Right ventricle myocardium superior (tissue), 1 donor: ENCODE results near the gene SYP. TPM values are rescaled to one million over a fixed set of nuclear protein-coding genes. Genes with fewer than 3 reads are reported as not detected.

Experiments
- ATAC-seq: fragments of 200-7000 bp; cut with Tn5 transposase; one replicate; pipeline ENCODE4 v1.9.1; 2020; ENCODE audit warnings: mild to moderate bottlenecking; ENCODE audit not compliant: poor library complexity
- DNase-seq: peaks from one replicate; pipeline ENCODE4 v3.0.0-alpha.2; 2020
- intact Hi-C: fragments of 100-400 bp; cut with DNase I; formaldehyde crosslinking; loops from one replicate; pipeline ENCODE4 v1.11.2; 2022
- long read RNA-seq: library from polyadenylated mRNA; unstranded; transcript quantifications from one replicate; pipeline ENCODE4 v2.0.0, GENCODE V29; 2021
- total RNA-seq: library from RNA; stranded (reverse); fragmentation: NEBNext Ultra II Directional; extraction: Animal tissue kit (Norgen Biotek cat#: 25700); gene quantifications from one replicate; pipeline ENCODE4 v1.2.1, GENCODE V29; 2021
- donor health status: DM: no; HTN: yes; CAD: no; lungs with severe emphysema.

Gene SYP
- 1.6 TPM for total RNA-seq
- long read RNA-seq, partial matches to known transcripts, result 1 of 6 reads
- long read RNA-seq, other reads (novel, unspliced or antisense), result 0 of 6 reads

- intact Hi-C loops, result no loop called here
- ATAC-seq, result peak; percentile 98
- peak; percentile 93 for DNase-seq
Observed at GRCh38 chrX:49199906-49200771, at the start of gene SYP. SYP (minus strand) TSS chrX:49200193; CDS start chrX:49200186, 7 bp downstream.

DNA sequence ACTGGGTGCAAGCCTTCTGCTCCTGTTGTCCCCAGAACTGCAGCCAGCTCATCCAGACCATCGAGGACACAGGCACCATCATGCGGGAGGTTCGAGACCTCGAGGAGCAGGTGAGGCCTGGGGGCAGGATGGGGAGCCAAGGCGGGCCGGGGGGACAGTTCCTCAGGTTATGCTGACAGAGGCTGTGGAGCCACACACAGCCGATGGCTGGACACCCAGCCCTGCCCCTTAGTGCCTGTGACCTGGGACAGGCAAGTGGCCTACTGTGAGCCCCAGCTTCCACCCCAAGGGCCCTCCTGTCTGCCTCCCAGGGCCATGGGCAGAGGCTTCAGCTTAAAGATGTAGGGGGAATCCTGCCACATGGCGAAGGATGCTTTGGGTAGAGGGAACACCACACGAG, 49.6 kb upstream of the SYP start:
- no peak for ATAC-seq
- intact Hi-C loops, result no loop called here
- DNase-seq, result no peak

DNA sequence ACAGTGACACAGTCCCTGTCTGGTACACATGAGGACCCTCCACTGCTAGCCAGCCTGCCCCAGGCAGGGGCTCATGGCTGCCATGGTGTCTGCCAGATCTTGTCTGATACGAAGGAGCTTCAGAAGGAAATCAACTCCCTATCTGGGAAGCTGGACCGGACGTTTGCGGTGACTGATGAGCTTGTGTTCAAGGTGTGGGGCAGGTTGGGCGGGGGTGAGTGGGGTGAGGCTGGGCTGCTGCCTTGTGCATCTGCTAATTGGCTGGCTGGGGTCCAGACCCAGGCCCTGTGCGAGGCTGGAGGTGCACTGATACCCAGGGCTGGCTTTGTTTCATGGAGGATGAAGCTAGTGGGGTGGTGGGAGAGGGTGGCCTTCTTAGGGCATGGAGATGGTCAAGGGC, 49.1 kb upstream of the SYP start:
- ATAC-seq (no peak), DNase-seq (no peak)
- intact Hi-C loops, result no loop called here

DNA sequence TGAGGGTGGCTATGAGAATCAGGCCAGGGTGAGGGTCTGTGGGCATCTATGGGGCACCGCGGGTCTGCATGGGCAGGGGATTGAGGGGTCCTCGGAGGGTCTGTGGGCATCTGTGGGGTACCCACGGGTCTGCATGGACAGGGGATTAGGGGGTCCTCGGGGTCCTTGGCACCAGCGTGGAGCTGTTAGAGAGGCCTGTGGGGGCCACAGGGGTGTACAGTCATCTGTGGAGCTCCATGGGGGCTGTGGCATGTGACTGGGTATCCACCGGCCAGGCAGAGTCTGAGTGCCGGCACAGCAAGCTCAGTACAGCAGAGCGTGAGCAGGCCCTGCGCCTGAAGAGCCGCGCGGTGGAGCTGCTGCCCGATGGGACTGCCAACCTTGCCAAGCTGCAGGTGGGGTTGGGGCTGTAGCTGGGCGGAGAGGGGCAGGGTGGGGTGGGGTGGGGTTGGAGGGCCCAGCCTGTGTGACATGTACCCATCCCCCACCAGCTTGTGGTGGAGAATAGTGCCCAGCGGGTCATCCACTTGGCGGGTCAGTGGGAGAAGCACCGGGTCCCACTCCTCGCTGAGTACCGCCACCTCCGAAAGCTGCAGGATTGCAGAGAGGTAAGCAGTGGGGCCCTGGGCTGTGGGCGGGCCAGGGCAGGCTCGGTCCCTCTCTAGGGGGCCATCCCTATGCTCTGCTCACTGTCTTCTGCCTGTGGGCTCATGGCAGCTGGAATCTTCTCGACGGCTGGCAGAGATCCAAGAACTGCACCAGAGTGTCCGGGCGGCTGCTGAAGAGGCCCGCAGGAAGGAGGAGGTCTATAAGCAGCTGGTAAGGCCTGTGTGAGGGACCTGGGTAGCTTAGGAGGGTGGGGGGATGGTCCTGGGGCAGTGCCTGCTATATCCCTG, 48.2 kb upstream of the SYP start:
- DNase-seq (no peak), ATAC-seq (no peak)
- intact Hi-C loops, result no loop called here

GRCh38 chrX:49247346-49247745, 47.4 kb upstream of the SYP start:
- no peak for ATAC-seq
- intact Hi-C loops, result no loop called here

GRCh38 chrX:49246541-49246940, 46.5 kb upstream of the SYP start:
- intact Hi-C loops, result no loop called here
- DNase-seq, result no peak

More at GRCh38 chrX:49247346-49247745, 47.4 kb upstream of the SYP start:
- DNase-seq, result no peak

DNA sequence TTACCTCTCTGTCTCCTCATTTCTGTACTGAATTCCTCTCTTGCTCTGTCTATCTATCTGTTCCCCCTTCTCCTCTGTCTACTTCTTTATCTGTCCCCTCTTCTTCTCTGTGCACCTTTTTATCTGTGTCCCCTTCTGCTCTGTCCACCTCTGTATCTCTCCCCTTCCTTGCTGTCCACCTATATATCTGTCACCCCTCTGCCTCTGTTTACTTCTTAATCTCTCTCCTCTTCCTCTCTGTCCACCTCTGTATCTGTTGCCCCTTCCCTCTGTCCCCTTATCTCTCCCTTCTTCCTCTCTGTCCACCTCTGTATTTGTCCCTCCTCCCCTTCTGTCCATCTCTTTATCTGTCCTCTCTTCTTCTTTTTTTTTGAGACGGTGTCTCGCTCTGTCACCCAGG, 44.2 kb upstream of the SYP start:
- intact Hi-C loops, result no loop called here
- no peak for ATAC-seq

More at GRCh38 chrX:49246541-49246940, 46.5 kb upstream of the SYP start:
- no peak for ATAC-seq

DNA sequence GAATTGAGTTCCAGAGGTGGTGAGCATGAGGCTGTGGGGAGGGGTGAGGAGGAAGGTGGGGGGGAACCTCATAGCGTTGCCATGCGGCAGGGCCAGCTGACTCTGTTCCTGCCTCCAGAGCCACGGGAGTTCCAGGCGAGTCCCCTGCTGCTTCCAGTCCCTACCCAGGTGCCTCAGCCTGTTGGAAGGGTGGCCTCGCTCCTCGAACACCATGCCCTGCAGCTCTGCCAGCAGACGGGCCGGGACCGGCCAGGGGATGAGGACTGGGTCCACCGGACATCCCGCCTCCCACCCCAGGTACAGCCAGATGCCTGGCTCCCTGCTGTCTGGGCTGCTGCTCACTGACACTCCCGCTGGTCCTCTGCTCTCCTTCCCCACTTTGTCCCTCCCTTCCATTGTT, 43.2 kb upstream of the SYP start:
- ATAC-seq (no peak), DNase-seq (no peak)
- intact Hi-C loops, result no loop called here

More for the DNA sequence above, 44.2 kb upstream of the SYP start:
- no peak for DNase-seq

DNA sequence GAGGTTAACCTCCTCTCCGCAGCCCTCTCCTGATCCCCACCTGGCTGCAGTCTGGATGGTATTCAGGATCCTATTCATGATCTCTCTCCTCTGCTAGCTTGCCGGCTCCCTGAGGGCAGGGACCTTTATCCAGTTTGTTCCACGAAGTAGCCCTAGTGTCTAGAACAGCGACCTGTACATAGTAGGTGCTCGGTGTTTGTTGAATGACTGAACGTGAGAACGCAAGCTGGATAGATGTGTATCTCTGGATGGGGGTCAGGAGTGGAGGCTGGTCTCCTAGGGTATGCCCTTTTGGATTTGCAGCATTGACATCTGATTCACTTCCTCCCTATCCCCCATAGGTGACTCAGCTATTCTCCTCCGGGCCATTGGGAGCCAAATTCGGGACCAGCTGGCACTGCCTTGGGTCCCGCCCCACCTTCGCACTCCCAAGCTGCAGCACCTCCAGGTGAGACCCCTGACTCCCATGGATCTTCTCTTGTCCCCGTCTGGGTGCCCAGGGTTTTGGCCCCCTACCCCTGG, 42.6 kb upstream of the SYP start:
- intact Hi-C loops, result no loop called here
- ATAC-seq, result no peak
- DNase-seq, result no peak

- ATAC-seq, result no peak
- DNase-seq, result no peak
- intact Hi-C loops, result no loop called here
Observed at GRCh38 chrX:49238735-49239134, 38.7 kb upstream of the SYP start.

DNA sequence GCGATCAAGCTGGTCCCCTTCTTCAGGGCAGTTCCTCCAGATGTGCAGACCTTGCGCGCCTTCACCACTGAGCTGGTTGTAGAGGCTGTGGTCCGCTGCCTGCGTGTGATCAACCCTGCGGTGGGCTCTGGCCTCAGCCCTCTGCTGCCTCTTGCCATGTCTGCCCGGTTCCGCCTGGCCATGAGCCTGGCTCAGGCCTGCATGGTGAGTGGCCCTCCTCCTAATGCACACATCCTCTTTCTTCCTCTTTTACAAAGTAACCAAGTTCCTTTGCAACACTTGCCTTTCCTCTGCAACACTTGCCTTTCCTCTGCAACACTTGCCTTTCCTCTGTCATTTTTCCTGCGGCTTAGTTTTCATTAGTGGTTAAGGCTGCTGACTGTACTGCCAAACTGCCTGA, 37.1 kb upstream of the SYP start:
- ATAC-seq (peak; percentile 7), DNase-seq (peak; percentile 52)
- intact Hi-C loops, result no loop called here

DNA sequence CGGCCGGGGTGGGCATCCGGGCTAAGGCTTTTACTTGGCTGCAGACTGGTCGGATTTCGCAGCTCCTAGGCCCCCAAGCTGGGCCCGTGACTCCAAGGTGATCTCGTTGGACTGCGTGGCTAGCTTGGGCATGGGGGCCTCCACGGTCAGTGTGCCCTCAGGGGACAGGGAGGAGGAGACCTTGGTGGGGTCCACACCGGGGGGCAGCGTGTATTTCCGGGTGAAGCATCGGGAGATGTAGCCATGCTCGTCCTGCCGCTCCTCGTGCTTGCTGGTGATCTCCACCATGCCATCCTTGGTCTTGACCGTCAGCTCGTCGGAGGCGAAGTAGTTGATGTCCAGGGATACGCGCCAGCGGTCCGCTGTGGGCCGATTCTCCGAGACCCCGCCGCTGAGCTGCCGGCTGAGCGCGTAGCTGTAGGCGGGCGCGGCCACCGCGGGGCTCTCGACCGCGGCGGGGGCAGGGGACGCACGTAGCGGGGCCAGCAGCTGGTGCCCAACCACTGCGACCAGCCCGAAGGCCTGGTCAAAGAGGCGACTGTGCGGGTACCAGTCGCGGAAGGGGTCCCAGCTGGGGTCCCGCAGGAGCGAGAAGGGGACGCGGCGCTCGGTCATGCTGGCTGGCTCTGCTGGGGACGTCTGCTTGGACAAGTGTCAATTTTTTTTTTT, 34.0 kb upstream of the SYP start:
- intact Hi-C loops, result no loop called here
- no peak for ATAC-seq
- no peak for DNase-seq

DNA sequence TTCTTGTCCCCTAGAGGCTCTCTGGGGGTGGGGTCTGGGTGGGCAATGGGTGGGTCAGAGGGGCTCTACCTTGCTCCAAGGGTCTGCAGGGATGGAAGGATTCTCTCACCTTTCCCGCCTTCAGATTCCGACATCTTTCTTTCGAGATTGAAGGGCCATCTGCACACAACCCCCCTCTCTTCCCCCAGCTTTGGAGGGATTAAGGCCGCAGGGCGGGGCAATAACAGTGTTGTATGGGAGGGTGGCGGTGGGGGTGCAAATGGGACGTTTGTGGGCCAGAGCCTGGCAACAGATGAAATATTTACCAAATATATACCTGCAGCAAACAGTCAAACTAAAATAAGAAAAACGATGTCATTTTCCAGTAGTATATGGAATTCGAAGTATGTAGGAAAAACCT, 33.2 kb upstream of the SYP start, which contains the start of gene CACNA1F:
TSS of gene CACNA1F (minus strand) at position 165 of the 400 bp plus-strand sequence. CDS start at position 134, 31 bp downstream.
- intact Hi-C loops, result no loop called here
- DNase-seq, result no peak

DNA sequence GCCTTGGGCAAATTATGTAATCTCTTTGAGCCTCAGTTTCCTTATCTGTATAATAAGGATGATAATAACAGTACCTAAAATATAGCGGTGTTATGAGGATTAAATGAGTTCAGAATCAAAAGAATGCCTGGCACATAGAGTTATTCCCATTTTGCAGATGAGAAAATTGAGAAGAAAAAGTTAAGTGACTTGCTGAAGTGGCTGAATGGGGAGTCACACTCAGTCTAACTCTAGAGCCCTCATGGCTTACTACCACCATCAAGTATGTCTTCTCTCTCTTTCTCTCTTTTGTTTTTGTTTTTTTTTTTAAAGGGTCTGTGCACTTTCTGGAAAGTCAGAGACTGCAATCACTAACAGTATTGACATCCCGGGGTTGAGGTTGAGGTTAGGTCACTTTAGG, 32.5 kb upstream of the SYP start:
- no peak for DNase-seq
- no peak for ATAC-seq
- intact Hi-C loops, result no loop called here

More for the DNA sequence above, 33.2 kb upstream of the SYP start, which contains the start of gene CACNA1F:
- no peak for ATAC-seq

DNA sequence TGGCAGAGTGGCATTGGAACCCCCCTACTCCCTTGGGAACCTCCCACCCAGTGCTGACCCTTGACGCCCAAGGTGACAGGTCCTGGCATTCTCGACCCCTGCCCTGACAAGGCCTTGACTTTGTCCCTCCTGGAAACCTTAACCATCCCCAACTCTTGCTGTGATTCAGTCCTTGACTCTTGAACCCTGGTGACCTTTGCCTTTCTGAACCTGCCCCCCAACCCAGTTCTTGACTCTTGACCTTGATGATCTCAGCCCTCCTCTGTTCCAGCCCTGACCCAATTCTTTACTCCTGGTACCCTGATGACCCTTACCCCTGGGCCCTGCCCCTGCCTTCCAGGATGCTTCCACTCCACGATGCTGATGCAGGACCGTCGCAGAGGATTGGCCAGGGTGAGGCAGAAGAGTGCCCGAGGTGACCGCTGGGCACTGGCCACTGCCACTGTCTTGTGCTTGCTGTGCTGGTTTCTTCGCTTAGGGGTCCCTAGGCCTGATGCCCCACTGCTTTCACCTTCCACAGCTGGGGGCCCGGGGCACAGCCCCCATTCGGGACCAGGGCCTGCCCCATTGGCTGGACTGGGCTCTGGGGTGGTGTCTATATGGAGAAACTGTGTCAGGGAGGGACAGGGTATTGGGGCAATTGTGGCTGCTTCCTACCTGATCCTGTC, 31.5 kb upstream of the SYP start:
- no peak for DNase-seq
- no peak for ATAC-seq
- intact Hi-C loops, result no loop called here

GRCh38 chrX:49230500-49231232, 30.7 kb upstream of the SYP start:
- intact Hi-C loops, result no loop called here
- DNase-seq (peak; percentile 82), ATAC-seq (peak; percentile 70)

GRCh38 chrX:49228185-49228584, 28.2 kb upstream of the SYP start:
- ATAC-seq, result no peak
- intact Hi-C loops, result no loop called here
- no peak for DNase-seq
